Measurements from ENCODE around the gene MZT2B. TPM values are rescaled to one million over a fixed set of nuclear protein-coding genes. Genes with fewer than 3 reads are reported as not detected.
"Not testable (repeated sequence)": the region's sequence is repeated elsewhere in the genome, so short reads cannot be mapped to it uniquely, and the experiment has no call there.

Gene MZT2B
- total and polyA plus RNA-seq, 9 of the 15 experiments (the other 6 are each of a cell fraction or from before 2014, with no cell fraction given) = 5.1 to 435 (median 102) TPM

- H3K27ac ChIP-seq (ENCODE audit: extremely low read depth, low read depth, low read length); H3K4me3 ChIP-seq; BruUV-seq (replicated peaks); H3K9ac ChIP-seq (ENCODE audit: insufficient read depth in 1 of 2, low read depth in 2 of 2, low read length in 2 of 2); H3K36me3 ChIP-seq (ENCODE audit: control insufficient read depth, insufficient read depth, low read length); H3K27me3 ChIP-seq (ENCODE audit: control insufficient read depth in 2 of 2, insufficient read depth in 2 of 2, low read length in 2 of 2); H4K20me1 ChIP-seq (replicated peaks; ENCODE audit: control insufficient read depth, insufficient read depth, low read length); POLR2A ChIA-PET; H3K9me1 ChIP-seq (ENCODE audit: control insufficient read depth, insufficient read depth, low read length); ATAC-seq; DNase-seq (ENCODE audit: extremely low read depth in 1 of 4, low spot score in 3 of 4); in situ Hi-C loops (cut with MboI); H3K79me2 ChIP-seq (ENCODE audit: control insufficient read depth, insufficient read depth, low read length); H3K4me2 ChIP-seq (ENCODE audit: insufficient read depth, low read length); intact Hi-C loops (cut with micrococcal nuclease); CTCF ChIA-PET (ENCODE audit: low intra/inter-chr PET ratio); H3K9me3 ChIP-seq (replicated peaks; ENCODE audit: control insufficient read depth, insufficient read depth, low read depth, low read length); FAIRE-seq: not testable (repeated sequence)
- WGBS (ENCODE audit: insufficient coverage, low coverage, missing lambda C conversion rate) = 78% methylated on average over 18 of the region's 69 CpGs
- TF ChIP-seq CBX1 (IDR thresholded peaks at IDR 0.05; ENCODE audit: low read depth) = 0 out of 2 replicates have a peak, but pooled peaks have one; percentile 30
- TF ChIP-seq ZBTB33 (CRISPR knock-in tag; IDR thresholded peaks at IDR 0.05) = peak; percentile 49; the same call in 1 of the 2 replicates
- peak; percentile 56; the same call in 1 of the 2 replicates for TF ChIP-seq BCOR (IDR thresholded peaks at IDR 0.05)
- peak; percentile 76 for TF ChIP-seq RBM25 (IDR thresholded peaks at IDR 0.05; ENCODE audit: low read depth, low read length, severe bottlenecking)
- TF ChIP-seq PCBP1 (IDR thresholded peaks at IDR 0.05; ENCODE audit: low read depth, low read length, poor library complexity, severe bottlenecking) = peak; percentile 68
- 0 out of 4 replicates have a peak, but pooled peaks of 1 of the 2 experiments have one; percentile 6 for TF ChIP-seq RCOR1 (IDR thresholded peaks at IDR 0.05; ENCODE audit: borderline replicate concordance in 1 of 2, low read depth in 2 of 2, low read length in 2 of 2)
- TF ChIP-seq FIP1L1 (IDR thresholded peaks at IDR 0.05; ENCODE audit: low read depth, low read length, poor library complexity, severe bottlenecking) = peak; percentile 36
- peak; percentile 54; the same call in 1 of the 2 replicates for TF ChIP-seq CHAMP1 (IDR thresholded peaks at IDR 0.05)
- TF ChIP-seq KDM1A (IDR thresholded peaks at IDR 0.05) = peak; percentile 39 to 48; a peak in 2 of 4 replicates
- Histone ChIP-seq H3K4me1 (replicated peaks in 1 of 2; ENCODE audit: control insufficient read depth in 2 of 2, insufficient read depth in 2 of 2, low read length in 2 of 2) (peaks cover 0 to 35% of the 10 kb centered on the region in 2 experiments; a peak in 2 of 5 replicates), H2AFZ (ENCODE audit: low read depth, low read length) (peak overlapping the region; percentile 70; the same call in 1 of the 2 replicates)
These were observed 46.6 kb downstream of the MZT2B start for GRCh38 chr2:130228467-130229160.

Measured in K562 (cell line).